Measurements from ENCODE around the gene TRERF1.

Gene TRERF1

GRCh38 chr6:42401613-42401951, 50.1 kb downstream of the TRERF1 start:
- Histone ChIP-seq H3K27me3 (ENCODE audit: insufficient read depth, insufficient read length) (no peaks in the 10 kb centered on the region), H3K9ac (ENCODE audit: insufficient read length, low read depth) (no peak overlapping the region), H3K36me3 (ENCODE audit: insufficient read depth, insufficient read length, low read length) (no peaks in the 10 kb centered on the region), H3K4me3 (ENCODE audit: insufficient read length, low read depth) (no peak overlapping the region), H3K9me3 (ENCODE audit: insufficient read depth, low read length) (no peaks in the 10 kb centered on the region), H3K4me1 (ENCODE audit: insufficient read depth, insufficient read length) (peaks cover 14% of the 10 kb centered on the region)
- TF ChIP-seq SUZ12 (IDR thresholded peaks at IDR 0.05; ENCODE audit: extremely low read depth, insufficient read depth, insufficient read length) (no peak), YY1 (IDR thresholded peaks at IDR 0.05; ENCODE audit: insufficient read depth, insufficient read length) (no peak), ZNF274 (IDR thresholded peaks at IDR 0.05; ENCODE audit: low read depth, low read length) (no peak)
- DNase-seq (ENCODE audit: low read depth, low spot score): no peak

GRCh38 chr6:42400886-42401612, 50.7 kb downstream of the TRERF1 start:
- no peak overlapping the region for H3K4me3 ChIP-seq (ENCODE audit: insufficient read length, low read depth)
- H3K36me3 ChIP-seq (ENCODE audit: insufficient read depth, insufficient read length, low read length): no peaks in the 10 kb centered on the region
- no peaks in the 10 kb centered on the region for H3K9me3 ChIP-seq (ENCODE audit: insufficient read depth, low read length)
- TF ChIP-seq ZNF274 (IDR thresholded peaks at IDR 0.05; ENCODE audit: low read depth, low read length): no peak
- TF ChIP-seq YY1 (IDR thresholded peaks at IDR 0.05; ENCODE audit: insufficient read depth, insufficient read length): no peak
- TF ChIP-seq SUZ12 (IDR thresholded peaks at IDR 0.05; ENCODE audit: extremely low read depth, insufficient read depth, insufficient read length): no peak
- no peak overlapping the region for H3K9ac ChIP-seq (ENCODE audit: insufficient read length, low read depth)
- DNase-seq (ENCODE audit: low read depth, low spot score): no peak
- H3K4me1 ChIP-seq (ENCODE audit: insufficient read depth, insufficient read length): peaks cover 14% of the 10 kb centered on the region
- H3K27me3 ChIP-seq (ENCODE audit: insufficient read depth, insufficient read length): no peaks in the 10 kb centered on the region

GRCh38 chr6:42400061-42400760, 51.5 kb downstream of the TRERF1 start:
- no peaks in the 10 kb centered on the region for H3K27me3 ChIP-seq (ENCODE audit: insufficient read depth, insufficient read length)
- peaks cover 14% of the 10 kb centered on the region for H3K4me1 ChIP-seq (ENCODE audit: insufficient read depth, insufficient read length)
- no peaks in the 10 kb centered on the region for H3K9me3 ChIP-seq (ENCODE audit: insufficient read depth, low read length)
- H3K4me3 ChIP-seq (ENCODE audit: insufficient read length, low read depth): no peak overlapping the region
- TF ChIP-seq ZNF274 (IDR thresholded peaks at IDR 0.05; ENCODE audit: low read depth, low read length) (no peak), SUZ12 (IDR thresholded peaks at IDR 0.05; ENCODE audit: extremely low read depth, insufficient read depth, insufficient read length) (no peak), YY1 (IDR thresholded peaks at IDR 0.05; ENCODE audit: insufficient read depth, insufficient read length) (no peak)
- no peak overlapping the region for H3K9ac ChIP-seq (ENCODE audit: insufficient read length, low read depth)
- no peak for DNase-seq (ENCODE audit: low read depth, low spot score)
- H3K36me3 ChIP-seq (ENCODE audit: insufficient read depth, insufficient read length, low read length): no peaks in the 10 kb centered on the region

GRCh38 chr6:42396720-42397119, 55.0 kb downstream of the TRERF1 start:
- H3K36me3 ChIP-seq (ENCODE audit: insufficient read depth, insufficient read length, low read length): no peaks in the 10 kb centered on the region
- DNase-seq (ENCODE audit: low read depth, low spot score): no peak
- TF ChIP-seq YY1 (IDR thresholded peaks at IDR 0.05; ENCODE audit: insufficient read depth, insufficient read length): no peak
- TF ChIP-seq ZNF274 (IDR thresholded peaks at IDR 0.05; ENCODE audit: low read depth, low read length): no peak
- no peak for TF ChIP-seq SUZ12 (IDR thresholded peaks at IDR 0.05; ENCODE audit: extremely low read depth, insufficient read depth, insufficient read length)
- no peaks in the 10 kb centered on the region for H3K4me1 ChIP-seq (ENCODE audit: insufficient read depth, insufficient read length)
- H3K27me3 ChIP-seq (ENCODE audit: insufficient read depth, insufficient read length): no peaks in the 10 kb centered on the region
- no peak overlapping the region for H3K4me3 ChIP-seq (ENCODE audit: insufficient read length, low read depth)
- H3K9ac ChIP-seq (ENCODE audit: insufficient read length, low read depth): no peak overlapping the region
- H3K9me3 ChIP-seq (ENCODE audit: insufficient read depth, low read length): no peaks in the 10 kb centered on the region

GRCh38 chr6:42394881-42395620, 56.7 kb downstream of the TRERF1 start:
- no peaks in the 10 kb centered on the region for H3K27me3 ChIP-seq (ENCODE audit: insufficient read depth, insufficient read length)

GRCh38 chr6:42394151-42394550, 57.6 kb downstream of the TRERF1 start:
- no peak overlapping the region for H3K4me3 ChIP-seq (ENCODE audit: insufficient read length, low read depth)
- H3K9ac ChIP-seq (ENCODE audit: insufficient read length, low read depth): no peak overlapping the region
- no peak for DNase-seq (ENCODE audit: low read depth, low spot score)
- no peaks in the 10 kb centered on the region for H3K27me3 ChIP-seq (ENCODE audit: insufficient read depth, insufficient read length)
- TF ChIP-seq YY1 (IDR thresholded peaks at IDR 0.05; ENCODE audit: insufficient read depth, insufficient read length) (no peak), ZNF274 (IDR thresholded peaks at IDR 0.05; ENCODE audit: low read depth, low read length) (no peak), SUZ12 (IDR thresholded peaks at IDR 0.05; ENCODE audit: extremely low read depth, insufficient read depth, insufficient read length) (no peak)
- no peaks in the 10 kb centered on the region for H3K4me1 ChIP-seq (ENCODE audit: insufficient read depth, insufficient read length)
- H3K36me3 ChIP-seq (ENCODE audit: insufficient read depth, insufficient read length, low read length): no peaks in the 10 kb centered on the region
- no peaks in the 10 kb centered on the region for H3K9me3 ChIP-seq (ENCODE audit: insufficient read depth, low read length)

More at GRCh38 chr6:42394881-42395620, 56.7 kb downstream of the TRERF1 start:
- no peak overlapping the region for H3K9ac ChIP-seq (ENCODE audit: insufficient read length, low read depth)
- no peaks in the 10 kb centered on the region for H3K36me3 ChIP-seq (ENCODE audit: insufficient read depth, insufficient read length, low read length)
- H3K4me1 ChIP-seq (ENCODE audit: insufficient read depth, insufficient read length): no peaks in the 10 kb centered on the region
- H3K4me3 ChIP-seq (ENCODE audit: insufficient read length, low read depth): no peak overlapping the region
- no peak for DNase-seq (ENCODE audit: low read depth, low spot score)
- TF ChIP-seq YY1 (IDR thresholded peaks at IDR 0.05; ENCODE audit: insufficient read depth, insufficient read length): no peak
- TF ChIP-seq ZNF274 (IDR thresholded peaks at IDR 0.05; ENCODE audit: low read depth, low read length): no peak
- no peak for TF ChIP-seq SUZ12 (IDR thresholded peaks at IDR 0.05; ENCODE audit: extremely low read depth, insufficient read depth, insufficient read length)
- H3K9me3 ChIP-seq (ENCODE audit: insufficient read depth, low read length): no peaks in the 10 kb centered on the region

GRCh38 chr6:42393339-42393738, 58.4 kb downstream of the TRERF1 start:
- Histone ChIP-seq H3K9me3 (ENCODE audit: insufficient read depth, low read length) (no peaks in the 10 kb centered on the region), H3K9ac (ENCODE audit: insufficient read length, low read depth) (no peak overlapping the region), H3K27me3 (ENCODE audit: insufficient read depth, insufficient read length) (no peaks in the 10 kb centered on the region), H3K36me3 (ENCODE audit: insufficient read depth, insufficient read length, low read length) (no peaks in the 10 kb centered on the region), H3K4me1 (ENCODE audit: insufficient read depth, insufficient read length) (no peaks in the 10 kb centered on the region), H3K4me3 (ENCODE audit: insufficient read length, low read depth) (no peak overlapping the region)
- DNase-seq (ENCODE audit: low read depth, low spot score): no peak
- no peak for TF ChIP-seq SUZ12 (IDR thresholded peaks at IDR 0.05; ENCODE audit: extremely low read depth, insufficient read depth, insufficient read length)

All from NT2/D1 (cell line).